HG03045 (cell line): ENCODE measurements around the gene CNOT1.
A peak's percentile ranks its signal among the peaks of the same experiment; 100 is the strongest.
"Not testable (repeated sequence)": the region's sequence is repeated elsewhere in the genome, so short reads cannot be mapped to it uniquely, and the experiment has no call there.

Source experiments
- ATAC-seq: cut with Tn5 transposase; IDR thresholded peaks from one replicate; pipeline ENCODE4 v1.9.1; 2021; ENCODE audit warnings: mild to moderate bottlenecking, moderate library complexity; ENCODE audit not compliant: unreplicated experiment

Gene CNOT1

GRCh38 chr16:58629733-58630640 lies at the start of gene CNOT1:
Gene CNOT1 (minus strand): TSS chr16:58629826. CDS start chr16:58599337, 30,489 bp downstream.
- peak; percentile 91 for ATAC-seq

GRCh38 chr16:58678716-58679115 lies 49.1 kb upstream of the CNOT1 start:
- ATAC-seq: no peak

GRCh38 chr16:58678269-58678668 lies 48.6 kb upstream of the CNOT1 start:
- no peak for ATAC-seq

- no peak for ATAC-seq
Observed at GRCh38 chr16:58670946-58671583, 41.4 kb upstream of the CNOT1 start.

GRCh38 chr16:58670177-58670576 lies 40.6 kb upstream of the CNOT1 start:
- ATAC-seq: no peak

GRCh38 chr16:58665200-58665599 lies 35.6 kb upstream of the CNOT1 start:
- ATAC-seq: no peak

- peak; percentile 78 for ATAC-seq
Observed at GRCh38 chr16:58661199-58661830, 31.7 kb upstream of the CNOT1 start.

GRCh38 chr16:58659911-58660310 lies 30.3 kb upstream of the CNOT1 start:
- ATAC-seq: not testable (repeated sequence)

GRCh38 chr16:58658796-58659211 lies 29.2 kb upstream of the CNOT1 start:
- ATAC-seq: no peak

- no peak for ATAC-seq
Observed at GRCh38 chr16:58656899-58657298, 27.3 kb upstream of the CNOT1 start.

GRCh38 chr16:58655215-58655596 lies 25.6 kb upstream of the CNOT1 start:
- ATAC-seq: no peak

GRCh38 chr16:58654560-58655214 lies 25.1 kb upstream of the CNOT1 start:
- ATAC-seq: no peak

GRCh38 chr16:58652741-58653140 lies 23.1 kb upstream of the CNOT1 start:
- ATAC-seq: no peak

GRCh38 chr16:58651965-58652348 lies 22.3 kb upstream of the CNOT1 start:
- no peak for ATAC-seq

- ATAC-seq: no peak
Observed at GRCh38 chr16:58649707-58650106, 20.1 kb upstream of the CNOT1 start.

- ATAC-seq: no peak
Observed at GRCh38 chr16:58647107-58647506, 17.5 kb upstream of the CNOT1 start.

GRCh38 chr16:58644765-58645487 lies 15.3 kb upstream of the CNOT1 start:
- no peak for ATAC-seq

- ATAC-seq: no peak
Observed at GRCh38 chr16:58644108-58644507, 14.5 kb upstream of the CNOT1 start.

- ATAC-seq: no peak
Observed at GRCh38 chr16:58640949-58641348, 11.3 kb upstream of the CNOT1 start.

GRCh38 chr16:58639836-58640235 lies 10.2 kb upstream of the CNOT1 start:
- no peak for ATAC-seq

GRCh38 chr16:58639230-58639629 lies 9.6 kb upstream of the CNOT1 start:
- ATAC-seq: no peak
